Chondrocyte (in vitro differentiated cells): ENCODE results near the gene CDC25B. TPM values are rescaled to one million over a fixed set of nuclear protein-coding genes. Genes with fewer than 3 reads are reported as not detected.
"Not testable (repeated sequence)": the region's sequence is repeated elsewhere in the genome, so short reads cannot be mapped to it uniquely, and the experiment has no call there.

ENCODE experiments used
- DNase-seq: peaks from one replicate; pipeline ENCODE4 v3.0.0; 2021; ENCODE audit warnings: mixed read lengths, low spot score
- H3K27ac Mint-ChIP-seq: one replicate; pipeline ENCODE4 v1.8.0; 2021; ENCODE audit warnings: mild to moderate bottlenecking, moderate library complexity, mixed read lengths; ENCODE audit not compliant: unreplicated experiment
- H3K27me3 Mint-ChIP-seq: 2 replicates; pipeline ENCODE4 v1.8.0; 2021; ENCODE audit warnings: low read depth, mixed read lengths
- H3K36me3 Mint-ChIP-seq: 2 replicates; pipeline ENCODE4 v1.8.0; 2021; ENCODE audit warnings: low read depth, mixed read lengths
- H3K4me1 Mint-ChIP-seq: 2 replicates; pipeline ENCODE4 v1.8.0; 2021; ENCODE audit warnings: low read depth, mild to moderate bottlenecking, mixed read lengths
- H3K4me3 Mint-ChIP-seq: one replicate; pipeline ENCODE4 v1.8.0; 2021; ENCODE audit warnings: mild to moderate bottlenecking, moderate library complexity, mixed read lengths; ENCODE audit not compliant: unreplicated experiment
- H3K9me3 Mint-ChIP-seq: 2 replicates; pipeline ENCODE4 v1.8.0; 2021; ENCODE audit warnings: low read depth, mixed read lengths
- CTCF ChIP-seq: fragments of 200-600 bp; sonication (generic); IDR thresholded peaks from 2 replicates; pipeline ENCODE4 v1.5.0; 2021; ENCODE audit warnings: antibody characterized with exemption, mild to moderate bottlenecking, moderate library complexity
- total RNA-seq: library from RNA; stranded (reverse); gene quantifications from 3 replicates; pipeline ENCODE4 v1.2.1, GENCODE V29; 2021

Gene CDC25B
- total RNA-seq, 1 donor from 2014 or later = 60.1 TPM

GRCh38 chr20:3826420-3826819 is 30.3 kb downstream of the CDC25B start:
- Mint-ChIP-seq H3K36me3 (peaks cover 15% of the 10 kb centered on the region), H3K27me3 (no peaks in the 10 kb centered on the region), H3K9me3 (no peaks in the 10 kb centered on the region), H3K4me3 (no peak overlapping the region), H3K27ac (no peak overlapping the region), H3K4me1 (peaks cover 6% of the 10 kb centered on the region)
- TF ChIP-seq CTCF = no peak
- DNase-seq = no peak

- no peak overlapping the region for H3K4me3 Mint-ChIP-seq
- no peaks in the 10 kb centered on the region for H3K27me3 Mint-ChIP-seq
- DNase-seq = no peak
- peaks cover 13% of the 10 kb centered on the region for H3K36me3 Mint-ChIP-seq
- H3K9me3 Mint-ChIP-seq = no peaks in the 10 kb centered on the region
- no peak overlapping the region for H3K27ac Mint-ChIP-seq
- TF ChIP-seq CTCF = no peak
- H3K4me1 Mint-ChIP-seq = no peaks in the 10 kb centered on the region
Measured at GRCh38 chr20:3828798-3829197, 32.7 kb downstream of the CDC25B start.

- not testable (repeated sequence) for H3K27me3 Mint-ChIP-seq, H3K4me3 Mint-ChIP-seq, DNase-seq, H3K4me1 Mint-ChIP-seq, H3K27ac Mint-ChIP-seq, H3K9me3 Mint-ChIP-seq
- peaks cover 13% of the 10 kb centered on the region for H3K36me3 Mint-ChIP-seq
Measured at GRCh38 chr20:3829891-3830290, 33.8 kb downstream of the CDC25B start.

GRCh38 chr20:3836132-3836531 is 40.0 kb downstream of the CDC25B start:
- Mint-ChIP-seq H3K36me3 (peaks cover 6% of the 10 kb centered on the region), H3K4me1 (no peaks in the 10 kb centered on the region), H3K4me3 (no peak overlapping the region), H3K9me3 (peaks cover 4% of the 10 kb centered on the region), H3K27ac (no peak overlapping the region), H3K27me3 (no peaks in the 10 kb centered on the region)
- DNase-seq = no peak
- no peak for TF ChIP-seq CTCF

- no peaks in the 10 kb centered on the region for H3K27me3 Mint-ChIP-seq
- H3K4me3 Mint-ChIP-seq = no peak overlapping the region
- peaks cover 6% of the 10 kb centered on the region for H3K36me3 Mint-ChIP-seq
- H3K4me1 Mint-ChIP-seq = peaks cover 3% of the 10 kb centered on the region
- no peak overlapping the region for H3K27ac Mint-ChIP-seq
- H3K9me3 Mint-ChIP-seq = peaks cover 4% of the 10 kb centered on the region
- TF ChIP-seq CTCF = no peak
- DNase-seq = no peak
Measured at GRCh38 chr20:3839328-3839727, 43.2 kb downstream of the CDC25B start.

GRCh38 chr20:3840201-3840600 is 44.1 kb downstream of the CDC25B start:
- not testable (repeated sequence) for H3K27ac Mint-ChIP-seq, DNase-seq, H3K27me3 Mint-ChIP-seq, H3K36me3 Mint-ChIP-seq, H3K4me1 Mint-ChIP-seq, H3K9me3 Mint-ChIP-seq, H3K4me3 Mint-ChIP-seq
